CD8-positive, alpha-beta memory T cell (primary cell): ENCODE data around the gene HEATR5A. TPM values are rescaled to one million over a fixed set of nuclear protein-coding genes. Genes with fewer than 3 reads are reported as not detected.
"Not testable (repeated sequence)": the region's sequence is repeated elsewhere in the genome, so short reads cannot be mapped to it uniquely, and the experiment has no call there.

Source experiments
- CTCF ChIA-PET: fragments of 350-600 bp; sonication (Branson Sonifier 250); formaldehyde crosslinking; loops from one replicate; lab custom pipeline; 2021; ENCODE audit warnings: antibody characterized with exemption; lab: Charles Lee
- POLR2A ChIA-PET: fragments of 350-600 bp; sonication (Branson Sonifier 250); formaldehyde crosslinking; loops from one replicate; lab custom pipeline; 2021; ENCODE audit warnings: antibody characterized with exemption; lab: Charles Lee
- DNase-seq, 5 donors: peaks; one replicate each; pipeline versions ENCODE4 v3.0.0 to v3.0.0-alpha.2; 2020 to 2022; ENCODE audit warnings: mixed read lengths in 1 of 5
- H3K27ac ChIP-seq: one replicate; pipeline ENCODE4 v1.7.0; 2013; ENCODE audit warnings: low read depth, mild to moderate bottlenecking, low read length, moderate library complexity
- H3K27me3 ChIP-seq: 2 replicates; pipeline ENCODE4 v1.7.0; 2013; ENCODE audit warnings: low read length, mild to moderate bottlenecking; ENCODE audit not compliant: insufficient read depth, poor library complexity, severe bottlenecking
- H3K36me3 ChIP-seq: 2 replicates; pipeline ENCODE4 v1.7.0; 2013; ENCODE audit warnings: mild to moderate bottlenecking, low read length, moderate library complexity; ENCODE audit not compliant: insufficient read depth
- H3K4me1 ChIP-seq: 2 replicates; pipeline ENCODE4 v1.7.0; 2013; ENCODE audit warnings: mild to moderate bottlenecking, low read length, moderate library complexity; ENCODE audit not compliant: insufficient read depth
- H3K4me3 ChIP-seq: 2 replicates; pipeline ENCODE4 v1.7.0; 2013; ENCODE audit warnings: mild to moderate bottlenecking, low read length
- H3K9me3 ChIP-seq: 2 replicates; pipeline ENCODE4 v1.7.0; 2013; ENCODE audit warnings: mild to moderate bottlenecking, low read length
- H3K27ac Mint-ChIP-seq, 8 donors: one replicate each; pipeline ENCODE4 v1.8.0; 2020 to 2021; ENCODE audit warnings: mixed read lengths in 8 of 8, mild to moderate bottlenecking in 6 of 8, inconsistent platforms in 3 of 8, moderate library complexity in 3 of 8
- H3K27me3 Mint-ChIP-seq, 2 donors: one replicate each; pipeline ENCODE4 v1.8.0; 2020 to 2021; ENCODE audit warnings: mixed read lengths in 2 of 2, mild to moderate bottlenecking in 1 of 2, moderate library complexity in 1 of 2
- H3K36me3 Mint-ChIP-seq, 3 donors: one replicate each; pipeline ENCODE4 v1.8.0; 2020 to 2021; ENCODE audit warnings: mixed read lengths in 3 of 3, inconsistent platforms in 1 of 3, mild to moderate bottlenecking in 1 of 3
- H3K4me1 Mint-ChIP-seq, 3 donors: one replicate each; pipeline ENCODE4 v1.8.0; 2020 to 2021; ENCODE audit warnings: mixed read lengths in 3 of 3, inconsistent platforms in 1 of 3, mild to moderate bottlenecking in 1 of 3
- H3K4me3 Mint-ChIP-seq, 7 donors: one replicate each; pipeline ENCODE4 v1.8.0; 2020 to 2021; ENCODE audit warnings: mixed read lengths in 7 of 7, mild to moderate bottlenecking in 6 of 7, moderate library complexity in 4 of 7, inconsistent platforms in 2 of 7
- H3K9me3 Mint-ChIP-seq, 5 donors: one replicate each; pipeline ENCODE4 v1.8.0; 2020 to 2022; ENCODE audit warnings: mixed read lengths in 5 of 5, mild to moderate bottlenecking in 3 of 5, moderate library complexity in 2 of 5, inconsistent platforms in 1 of 5
- polyA plus RNA-seq: library from polyadenylated mRNA; unstranded; fragments of 300-500 nt; fragmentation: Illumina TruSeq; gene quantifications from one replicate; pipeline ENCODE4 v1.2.3, GENCODE V29; 2021
- total RNA-seq, 2 experiments: library from RNA; stranded (reverse); gene quantifications; one replicate each; pipeline ENCODE4 v1.2.3, GENCODE V29; 2021

Gene HEATR5A
- total and polyA plus RNA-seq, 3 experiments from 2014 or later = 6.1 to 13.8 (median 12.7) TPM

GRCh38 chr14:31336646-31337045 lies 83.7 kb downstream of the HEATR5A start:
- peak overlapping the region in 1 of 8 donors; percentile 29 for H3K27ac Mint-ChIP-seq

GRCh38 chr14:31331395-31331794 lies 89.0 kb downstream of the HEATR5A start:
- H3K36me3 ChIP-seq, CTCF ChIA-PET, H3K27me3 ChIP-seq: not testable (repeated sequence)

More at GRCh38 chr14:31336646-31337045, 83.7 kb downstream of the HEATR5A start:
- Histone ChIP-seq H3K9me3 (no peaks in the 10 kb centered on the region), H3K4me3 (no peak overlapping the region), H3K36me3 (no peaks in the 10 kb centered on the region), H3K27ac (no peak overlapping the region), H3K4me1 (no peaks in the 10 kb centered on the region), H3K27me3 (no peaks in the 10 kb centered on the region)
- no peak for DNase-seq
- CTCF ChIA-PET = no interaction called here
- Mint-ChIP-seq H3K36me3 (peaks cover 19 to 44% (median 19%) of the 10 kb centered on the region in 3 donors), H3K9me3 (peaks cover 0 to 6% (median 0%) of the 10 kb centered on the region in 5 donors), H3K4me3 (no peak overlapping the region), H3K27me3 (peaks cover 0 to 1% of the 10 kb centered on the region in 2 donors), H3K4me1 (no peaks in the 10 kb centered on the region)
- POLR2A ChIA-PET = no interaction called here

GRCh38 chr14:31329876-31330521 lies 90.4 kb downstream of the HEATR5A start:
- CTCF ChIA-PET, H3K27me3 ChIP-seq, H3K27me3 Mint-ChIP-seq, DNase-seq, H3K4me1 ChIP-seq, H3K36me3 ChIP-seq, H3K4me1 Mint-ChIP-seq, H3K27ac ChIP-seq, H3K9me3 ChIP-seq, H3K4me3 ChIP-seq, POLR2A ChIA-PET, H3K4me3 Mint-ChIP-seq: not testable (repeated sequence)
- peak overlapping the region in 1 of 8 donors; percentile 47 for H3K27ac Mint-ChIP-seq
- H3K36me3 Mint-ChIP-seq = peaks cover 14 to 36% (median 34%) of the 10 kb centered on the region in 3 donors
- H3K9me3 Mint-ChIP-seq = peaks cover 0 to 21% (median 10%) of the 10 kb centered on the region in 5 donors

More at GRCh38 chr14:31331395-31331794, 89.0 kb downstream of the HEATR5A start:
- peak overlapping the region in 1 of 7 donors; percentile 9 for H3K4me3 Mint-ChIP-seq
- H3K27me3 Mint-ChIP-seq, H3K9me3 ChIP-seq, H3K4me3 ChIP-seq, H3K27ac Mint-ChIP-seq, H3K4me1 Mint-ChIP-seq, POLR2A ChIA-PET, DNase-seq, H3K4me1 ChIP-seq, H3K27ac ChIP-seq: not testable (repeated sequence)
- peaks cover 0 to 21% (median 10%) of the 10 kb centered on the region in 5 donors for H3K9me3 Mint-ChIP-seq
- H3K36me3 Mint-ChIP-seq = peaks cover 15 to 36% (median 36%) of the 10 kb centered on the region in 3 donors

GRCh38 chr14:31326111-31326510 lies 94.2 kb downstream of the HEATR5A start:
- no peaks in the 10 kb centered on the region for H3K36me3 ChIP-seq
- peaks cover 0 to 15% (median 7%) of the 10 kb centered on the region in 5 donors for H3K9me3 Mint-ChIP-seq
- ChIA-PET POLR2A (no interaction called here), CTCF (interaction anchor here (0.7 to 1.8 kb wide), 3 partner anchors 118 to 198 kb away, joined by 3 to 6 read pairs (median 4); partner anchors contain the start of gene HECTD1)
- no peak overlapping the region for H3K4me3 ChIP-seq
- H3K9me3 ChIP-seq = no peaks in the 10 kb centered on the region
- no peak overlapping the region for H3K27ac ChIP-seq
- H3K27me3 ChIP-seq = no peaks in the 10 kb centered on the region
- no peaks in the 10 kb centered on the region for H3K4me1 Mint-ChIP-seq
- H3K4me1 ChIP-seq = no peaks in the 10 kb centered on the region
- peak in 2 of 5 donors; percentile 8 to 9 for DNase-seq
- peaks cover 5 to 25% (median 16%) of the 10 kb centered on the region in 3 donors for H3K36me3 Mint-ChIP-seq
- H3K27me3 Mint-ChIP-seq = no peaks in the 10 kb centered on the region
- H3K27ac Mint-ChIP-seq = no peak overlapping the region
- no peak overlapping the region for H3K4me3 Mint-ChIP-seq

GRCh38 chr14:31323419-31323818 lies 96.9 kb downstream of the HEATR5A start:
- Mint-ChIP-seq H3K4me1 (no peaks in the 10 kb centered on the region), H3K27ac (no peak overlapping the region), H3K9me3 (no peaks in the 10 kb centered on the region), H3K27me3 (no peaks in the 10 kb centered on the region), H3K4me3 (no peak overlapping the region), H3K36me3 (peaks cover 4 to 32% (median 13%) of the 10 kb centered on the region in 3 donors)
- no peaks in the 10 kb centered on the region for H3K4me1 ChIP-seq
- H3K27ac ChIP-seq = no peak overlapping the region
- H3K9me3 ChIP-seq = no peaks in the 10 kb centered on the region
- CTCF ChIA-PET = interaction anchor here (1.1 kb wide), 1 partner anchor 38 kb away, joined by 3 read pairs; no protein-coding TSS in a partner anchor
- H3K4me3 ChIP-seq = no peak overlapping the region
- POLR2A ChIA-PET = no interaction called here
- H3K27me3 ChIP-seq = no peaks in the 10 kb centered on the region
- no peaks in the 10 kb centered on the region for H3K36me3 ChIP-seq
- no peak for DNase-seq

- no peak overlapping the region for H3K27ac Mint-ChIP-seq
- CTCF ChIA-PET = interaction anchor here (1.6 kb wide), 1 partner anchor 113 kb away, joined by 3 read pairs; the partner anchor contains the start of gene HECTD1
- no peaks in the 10 kb centered on the region for H3K9me3 Mint-ChIP-seq
- no peaks in the 10 kb centered on the region for H3K27me3 Mint-ChIP-seq
- Histone ChIP-seq H3K4me1 (no peaks in the 10 kb centered on the region), H3K36me3 (no peaks in the 10 kb centered on the region), H3K4me3 (no peak overlapping the region), H3K27me3 (no peaks in the 10 kb centered on the region), H3K27ac (no peak overlapping the region), H3K9me3 (no peaks in the 10 kb centered on the region)
- H3K4me1 Mint-ChIP-seq = no peaks in the 10 kb centered on the region
- POLR2A ChIA-PET = no interaction called here
- no peak overlapping the region for H3K4me3 Mint-ChIP-seq
- no peak for DNase-seq
- peaks cover 4 to 44% (median 13%) of the 10 kb centered on the region in 3 donors for H3K36me3 Mint-ChIP-seq
These were observed 99.2 kb downstream of the HEATR5A start for GRCh38 chr14:31320922-31321766.

- Mint-ChIP-seq H3K4me3 (no peak overlapping the region), H3K4me1 (no peaks in the 10 kb centered on the region), H3K27ac (no peak overlapping the region), H3K27me3 (no peaks in the 10 kb centered on the region), H3K36me3 (peaks cover 4 to 51% (median 15%) of the 10 kb centered on the region in 3 donors), H3K9me3 (no peaks in the 10 kb centered on the region)
- H3K27me3 ChIP-seq = no peaks in the 10 kb centered on the region
- no peak overlapping the region for H3K4me3 ChIP-seq
- no peak for DNase-seq
- CTCF ChIA-PET = no interaction called here
- H3K27ac ChIP-seq = no peak overlapping the region
- H3K9me3 ChIP-seq = no peaks in the 10 kb centered on the region
- H3K36me3 ChIP-seq = no peaks in the 10 kb centered on the region
- no peaks in the 10 kb centered on the region for H3K4me1 ChIP-seq
- POLR2A ChIA-PET = no interaction called here
These were observed 100.1 kb downstream of the HEATR5A start for GRCh38 chr14:31320216-31320615.

- CTCF ChIA-PET = no interaction called here
- no peak overlapping the region for H3K27ac ChIP-seq
- POLR2A ChIA-PET = no interaction called here
These were observed 100.6 kb downstream of the HEATR5A start for GRCh38 chr14:31319701-31320100.

More at GRCh38 chr14:31319701-31320100, 100.6 kb downstream of the HEATR5A start:
- Histone ChIP-seq H3K9me3 (no peaks in the 10 kb centered on the region), H3K36me3 (no peaks in the 10 kb centered on the region), H3K27me3 (no peaks in the 10 kb centered on the region), H3K4me3 (no peak overlapping the region), H3K4me1 (no peaks in the 10 kb centered on the region)
- DNase-seq = no peak
- Mint-ChIP-seq H3K27ac (no peak overlapping the region), H3K36me3 (peaks cover 4 to 52% (median 15%) of the 10 kb centered on the region in 3 donors), H3K4me3 (no peak overlapping the region), H3K4me1 (no peaks in the 10 kb centered on the region), H3K9me3 (no peaks in the 10 kb centered on the region), H3K27me3 (no peaks in the 10 kb centered on the region)
